Measurements from ENCODE around the gene C14orf93. TPM values are rescaled to one million over a fixed set of nuclear protein-coding genes. Genes with fewer than 3 reads are reported as not detected.
A peak's percentile ranks its signal among the peaks of the same experiment; 100 is the strongest.

The C14orf93 gene
- total RNA-seq, 1 donor from 2014 or later = 12.4 TPM

GRCh38 chr14:22993517-22993916 is 16.4 kb downstream of the C14orf93 start:
- H3K36me3 Mint-ChIP-seq (ENCODE audit: unreplicated experiment) = peaks cover 3% of the 10 kb centered on the region
- no peaks in the 10 kb centered on the region for H3K27me3 Mint-ChIP-seq (ENCODE audit: unreplicated experiment)
- DNase-seq (ENCODE audit: extremely low spot score, unreplicated experiment) = no peak
- TF ChIP-seq CTCF (IDR thresholded peaks at IDR 0.05) = no peak
- H3K4me1 Mint-ChIP-seq (ENCODE audit: unreplicated experiment) = peaks cover 15% of the 10 kb centered on the region
- H3K4me3 Mint-ChIP-seq (ENCODE audit: unreplicated experiment) = no peak overlapping the region
- no peaks in the 10 kb centered on the region for H3K9me3 Mint-ChIP-seq (ENCODE audit: unreplicated experiment)
- H3K27ac Mint-ChIP-seq (ENCODE audit: unreplicated experiment) = no peak overlapping the region

GRCh38 chr14:22991852-22992251 is 18.1 kb downstream of the C14orf93 start:
- peaks cover 15% of the 10 kb centered on the region for H3K4me1 Mint-ChIP-seq (ENCODE audit: unreplicated experiment)
- H3K9me3 Mint-ChIP-seq (ENCODE audit: unreplicated experiment) = no peaks in the 10 kb centered on the region
- no peak overlapping the region for H3K4me3 Mint-ChIP-seq (ENCODE audit: unreplicated experiment)
- no peak overlapping the region for H3K27ac Mint-ChIP-seq (ENCODE audit: unreplicated experiment)
- no peak for TF ChIP-seq CTCF (IDR thresholded peaks at IDR 0.05)
- H3K36me3 Mint-ChIP-seq (ENCODE audit: unreplicated experiment) = peaks cover 3% of the 10 kb centered on the region
- no peaks in the 10 kb centered on the region for H3K27me3 Mint-ChIP-seq (ENCODE audit: unreplicated experiment)
- DNase-seq (ENCODE audit: extremely low spot score, unreplicated experiment) = no peak

- Mint-ChIP-seq H3K27ac (ENCODE audit: unreplicated experiment) (no peak overlapping the region), H3K27me3 (ENCODE audit: unreplicated experiment) (no peaks in the 10 kb centered on the region), H3K36me3 (ENCODE audit: unreplicated experiment) (no peaks in the 10 kb centered on the region), H3K4me1 (ENCODE audit: unreplicated experiment) (peaks cover 8% of the 10 kb centered on the region), H3K4me3 (ENCODE audit: unreplicated experiment) (no peak overlapping the region), H3K9me3 (ENCODE audit: unreplicated experiment) (no peaks in the 10 kb centered on the region)
- no peak for TF ChIP-seq CTCF (IDR thresholded peaks at IDR 0.05)
- no peak for DNase-seq (ENCODE audit: extremely low spot score, unreplicated experiment)
Observed at GRCh38 chr14:22987291-22987690, 22.7 kb downstream of the C14orf93 start.

GRCh38 chr14:22986508-22987054 is 23.4 kb downstream of the C14orf93 start:
- peaks cover 8% of the 10 kb centered on the region for H3K4me1 Mint-ChIP-seq (ENCODE audit: unreplicated experiment)
- TF ChIP-seq CTCF (IDR thresholded peaks at IDR 0.05) = peak; percentile 89
- peak; percentile 94 for DNase-seq (ENCODE audit: extremely low spot score, unreplicated experiment)
- H3K27me3 Mint-ChIP-seq (ENCODE audit: unreplicated experiment) = no peaks in the 10 kb centered on the region
- H3K9me3 Mint-ChIP-seq (ENCODE audit: unreplicated experiment) = no peaks in the 10 kb centered on the region
- H3K36me3 Mint-ChIP-seq (ENCODE audit: unreplicated experiment) = no peaks in the 10 kb centered on the region
- H3K4me3 Mint-ChIP-seq (ENCODE audit: unreplicated experiment) = no peak overlapping the region
- no peak overlapping the region for H3K27ac Mint-ChIP-seq (ENCODE audit: unreplicated experiment)

- H3K4me1 Mint-ChIP-seq (ENCODE audit: unreplicated experiment) = peaks cover 8% of the 10 kb centered on the region
- H3K27me3 Mint-ChIP-seq (ENCODE audit: unreplicated experiment) = no peaks in the 10 kb centered on the region
- H3K9me3 Mint-ChIP-seq (ENCODE audit: unreplicated experiment) = no peaks in the 10 kb centered on the region
- DNase-seq (ENCODE audit: extremely low spot score, unreplicated experiment) = no peak
- H3K36me3 Mint-ChIP-seq (ENCODE audit: unreplicated experiment) = no peaks in the 10 kb centered on the region
- no peak for TF ChIP-seq CTCF (IDR thresholded peaks at IDR 0.05)
- no peak overlapping the region for H3K4me3 Mint-ChIP-seq (ENCODE audit: unreplicated experiment)
- H3K27ac Mint-ChIP-seq (ENCODE audit: unreplicated experiment) = no peak overlapping the region
Observed at GRCh38 chr14:22985894-22986507, 23.9 kb downstream of the C14orf93 start.
